ENCODE results near the gene IKZF2. TPM values are rescaled to one million over a fixed set of nuclear protein-coding genes. Genes with fewer than 3 reads are reported as not detected.

IKZF2 gene
- total RNA-seq, 1 donor from 2014 or later = 4.2 TPM

- Histone ChIP-seq H3K4me1 (ENCODE audit: control insufficient read depth in 3 of 3, insufficient read depth in 3 of 3, low read length in 3 of 3) (peaks cover 9 to 14% (median 12%) of the 10 kb centered on the region in 3 donors), H3K4me3 (ENCODE audit: low read length in 3 of 3) (no peak overlapping the region), H3K27ac (ENCODE audit: low read depth, low read length) (no peak overlapping the region), H3K27me3 (ENCODE audit: control insufficient read depth in 3 of 3, insufficient read depth in 3 of 3, low read length in 3 of 3) (no peaks in the 10 kb centered on the region), H3K9me3 (ENCODE audit: control insufficient read depth in 3 of 3, low read length in 3 of 3) (no peaks in the 10 kb centered on the region), H3K9ac (ENCODE audit: low read depth in 1 of 3, low read length in 3 of 3) (no peak overlapping the region), H3K36me3 (ENCODE audit: control insufficient read depth in 3 of 3, insufficient read depth in 3 of 3, low read length in 3 of 3) (no peaks in the 10 kb centered on the region)
These were observed 65.9 kb downstream of the IKZF2 start for GRCh38 chr2:213085538-213085937.

GRCh38 chr2:213084261-213084660, 67.2 kb downstream of the IKZF2 start:
- H3K27ac ChIP-seq (ENCODE audit: low read depth, low read length) = no peak overlapping the region
- H3K27me3 ChIP-seq (ENCODE audit: control insufficient read depth in 3 of 3, insufficient read depth in 3 of 3, low read length in 3 of 3) = no peaks in the 10 kb centered on the region

GRCh38 chr2:213080969-213081617, 70.3 kb downstream of the IKZF2 start:
- Histone ChIP-seq H3K9me3 (ENCODE audit: control insufficient read depth in 3 of 3, low read length in 3 of 3) (no peaks in the 10 kb centered on the region), H3K4me3 (ENCODE audit: low read length in 3 of 3) (no peak overlapping the region), H3K9ac (ENCODE audit: low read depth in 1 of 3, low read length in 3 of 3) (no peak overlapping the region), H3K27me3 (ENCODE audit: control insufficient read depth in 3 of 3, insufficient read depth in 3 of 3, low read length in 3 of 3) (no peaks in the 10 kb centered on the region), H3K36me3 (ENCODE audit: control insufficient read depth in 3 of 3, insufficient read depth in 3 of 3, low read length in 3 of 3) (no peaks in the 10 kb centered on the region), H3K27ac (ENCODE audit: low read depth, low read length) (no peak overlapping the region), H3K4me1 (ENCODE audit: control insufficient read depth in 3 of 3, insufficient read depth in 3 of 3, low read length in 3 of 3) (peaks cover under 1 to 7% (median under 1%) of the 10 kb centered on the region in 3 donors)

More at GRCh38 chr2:213084261-213084660, 67.2 kb downstream of the IKZF2 start:
- Histone ChIP-seq H3K4me3 (ENCODE audit: low read length in 3 of 3) (no peak overlapping the region), H3K4me1 (ENCODE audit: control insufficient read depth in 3 of 3, insufficient read depth in 3 of 3, low read length in 3 of 3) (peaks cover 9 to 13% (median 11%) of the 10 kb centered on the region in 3 donors), H3K36me3 (ENCODE audit: control insufficient read depth in 3 of 3, insufficient read depth in 3 of 3, low read length in 3 of 3) (no peaks in the 10 kb centered on the region), H3K9me3 (ENCODE audit: control insufficient read depth in 3 of 3, low read length in 3 of 3) (no peaks in the 10 kb centered on the region), H3K9ac (ENCODE audit: low read depth in 1 of 3, low read length in 3 of 3) (no peak overlapping the region)

- H3K4me3 ChIP-seq (ENCODE audit: low read length in 3 of 3) = no peak overlapping the region
- H3K36me3 ChIP-seq (ENCODE audit: control insufficient read depth in 3 of 3, insufficient read depth in 3 of 3, low read length in 3 of 3) = no peaks in the 10 kb centered on the region
- no peaks in the 10 kb centered on the region for H3K4me1 ChIP-seq (ENCODE audit: control insufficient read depth in 3 of 3, insufficient read depth in 3 of 3, low read length in 3 of 3)
- H3K27ac ChIP-seq (ENCODE audit: low read depth, low read length) = no peak overlapping the region
- no peaks in the 10 kb centered on the region for H3K27me3 ChIP-seq (ENCODE audit: control insufficient read depth in 3 of 3, insufficient read depth in 3 of 3, low read length in 3 of 3)
- H3K9ac ChIP-seq (ENCODE audit: low read depth in 1 of 3, low read length in 3 of 3) = no peak overlapping the region
- no peaks in the 10 kb centered on the region for H3K9me3 ChIP-seq (ENCODE audit: control insufficient read depth in 3 of 3, low read length in 3 of 3)
These were observed 71.7 kb downstream of the IKZF2 start for GRCh38 chr2:213079756-213080155.

GRCh38 chr2:213078686-213079085, 72.7 kb downstream of the IKZF2 start:
- no peaks in the 10 kb centered on the region for H3K36me3 ChIP-seq (ENCODE audit: control insufficient read depth in 3 of 3, insufficient read depth in 3 of 3, low read length in 3 of 3)
- H3K4me1 ChIP-seq (ENCODE audit: control insufficient read depth in 3 of 3, insufficient read depth in 3 of 3, low read length in 3 of 3) = no peaks in the 10 kb centered on the region
- H3K4me3 ChIP-seq (ENCODE audit: low read length in 3 of 3) = no peak overlapping the region
- no peak overlapping the region for H3K9ac ChIP-seq (ENCODE audit: low read depth in 1 of 3, low read length in 3 of 3)
- H3K9me3 ChIP-seq (ENCODE audit: control insufficient read depth in 3 of 3, low read length in 3 of 3) = no peaks in the 10 kb centered on the region
- no peaks in the 10 kb centered on the region for H3K27me3 ChIP-seq (ENCODE audit: control insufficient read depth in 3 of 3, insufficient read depth in 3 of 3, low read length in 3 of 3)
- no peak overlapping the region for H3K27ac ChIP-seq (ENCODE audit: low read depth, low read length)

- H3K4me3 ChIP-seq (ENCODE audit: low read length in 3 of 3) = no peak overlapping the region
- H3K36me3 ChIP-seq (ENCODE audit: control insufficient read depth in 3 of 3, insufficient read depth in 3 of 3, low read length in 3 of 3) = no peaks in the 10 kb centered on the region
- H3K9ac ChIP-seq (ENCODE audit: low read depth in 1 of 3, low read length in 3 of 3) = no peak overlapping the region
- peaks cover 8 to 29% (median 11%) of the 10 kb centered on the region in 3 donors for H3K4me1 ChIP-seq (ENCODE audit: control insufficient read depth in 3 of 3, insufficient read depth in 3 of 3, low read length in 3 of 3)
- no peaks in the 10 kb centered on the region for H3K9me3 ChIP-seq (ENCODE audit: control insufficient read depth in 3 of 3, low read length in 3 of 3)
- H3K27me3 ChIP-seq (ENCODE audit: control insufficient read depth in 3 of 3, insufficient read depth in 3 of 3, low read length in 3 of 3) = no peaks in the 10 kb centered on the region
- H3K27ac ChIP-seq (ENCODE audit: low read depth, low read length) = no peak overlapping the region
These were observed 81.9 kb downstream of the IKZF2 start for GRCh38 chr2:213069531-213069930.

- Histone ChIP-seq H3K27ac (ENCODE audit: low read depth, low read length) (no peak overlapping the region), H3K9me3 (ENCODE audit: control insufficient read depth in 3 of 3, low read length in 3 of 3) (no peaks in the 10 kb centered on the region), H3K4me1 (ENCODE audit: control insufficient read depth in 3 of 3, insufficient read depth in 3 of 3, low read length in 3 of 3) (peaks cover 8 to 29% (median 11%) of the 10 kb centered on the region in 3 donors), H3K9ac (ENCODE audit: low read depth in 1 of 3, low read length in 3 of 3) (no peak overlapping the region), H3K4me3 (ENCODE audit: low read length in 3 of 3) (no peak overlapping the region), H3K36me3 (ENCODE audit: control insufficient read depth in 3 of 3, insufficient read depth in 3 of 3, low read length in 3 of 3) (no peaks in the 10 kb centered on the region), H3K27me3 (ENCODE audit: control insufficient read depth in 3 of 3, insufficient read depth in 3 of 3, low read length in 3 of 3) (no peaks in the 10 kb centered on the region)
These were observed 82.6 kb downstream of the IKZF2 start for GRCh38 chr2:213068676-213069359.

- H3K9me3 ChIP-seq (ENCODE audit: control insufficient read depth in 3 of 3, low read length in 3 of 3) = no peaks in the 10 kb centered on the region
- no peak overlapping the region for H3K4me3 ChIP-seq (ENCODE audit: low read length in 3 of 3)
- H3K27me3 ChIP-seq (ENCODE audit: control insufficient read depth in 3 of 3, insufficient read depth in 3 of 3, low read length in 3 of 3) = no peaks in the 10 kb centered on the region
- peaks cover 8 to 29% (median 11%) of the 10 kb centered on the region in 3 donors for H3K4me1 ChIP-seq (ENCODE audit: control insufficient read depth in 3 of 3, insufficient read depth in 3 of 3, low read length in 3 of 3)
- no peaks in the 10 kb centered on the region for H3K36me3 ChIP-seq (ENCODE audit: control insufficient read depth in 3 of 3, insufficient read depth in 3 of 3, low read length in 3 of 3)
- no peak overlapping the region for H3K27ac ChIP-seq (ENCODE audit: low read depth, low read length)
- no peak overlapping the region for H3K9ac ChIP-seq (ENCODE audit: low read depth in 1 of 3, low read length in 3 of 3)
These were observed 83.5 kb downstream of the IKZF2 start for GRCh38 chr2:213067888-213068287.

GRCh38 chr2:213066443-213066743, 85.0 kb downstream of the IKZF2 start:
- no peaks in the 10 kb centered on the region for H3K27me3 ChIP-seq (ENCODE audit: control insufficient read depth in 3 of 3, insufficient read depth in 3 of 3, low read length in 3 of 3)
- H3K36me3 ChIP-seq (ENCODE audit: control insufficient read depth in 3 of 3, insufficient read depth in 3 of 3, low read length in 3 of 3) = no peaks in the 10 kb centered on the region
- H3K27ac ChIP-seq (ENCODE audit: low read depth, low read length) = no peak overlapping the region
- H3K9ac ChIP-seq (ENCODE audit: low read depth in 1 of 3, low read length in 3 of 3) = peak overlapping the region in 2 of 3 donors; percentile 27 to 47
- H3K4me1 ChIP-seq (ENCODE audit: control insufficient read depth in 3 of 3, insufficient read depth in 3 of 3, low read length in 3 of 3) = peaks cover 8 to 29% (median 11%) of the 10 kb centered on the region in 3 donors
- H3K9me3 ChIP-seq (ENCODE audit: control insufficient read depth in 3 of 3, low read length in 3 of 3) = no peaks in the 10 kb centered on the region
- H3K4me3 ChIP-seq (ENCODE audit: low read length in 3 of 3) = peak overlapping the region in 2 of 3 donors; percentile 36 to 51

Measured in skeletal muscle tissue (tissue), 4 donors.